Measurements from ENCODE around the gene GBP1.
"Not testable (repeated sequence)": the region's sequence is repeated elsewhere in the genome, so short reads cannot be mapped to it uniquely, and the experiment has no call there.

The GBP1 gene

GRCh38 chr1:89043940-89044339 is 21.1 kb downstream of the GBP1 start:
- no peak for ATAC-seq
- peaks cover 20% of the 10 kb centered on the region for H3K4me1 Mint-ChIP-seq
- no peaks in the 10 kb centered on the region for H3K27me3 Mint-ChIP-seq
- H3K36me3 Mint-ChIP-seq = peaks cover 31% of the 10 kb centered on the region
- no peak overlapping the region for H3K4me3 Mint-ChIP-seq
- peaks cover 3% of the 10 kb centered on the region for H3K9me3 Mint-ChIP-seq
- no peak overlapping the region for H3K27ac Mint-ChIP-seq

- Mint-ChIP-seq H3K27ac (no peak overlapping the region), H3K27me3 (no peaks in the 10 kb centered on the region)
Observed at GRCh38 chr1:89042491-89042890, 22.5 kb downstream of the GBP1 start.

GRCh38 chr1:89041721-89042120 is 23.3 kb downstream of the GBP1 start:
- Mint-ChIP-seq H3K27ac (no peak overlapping the region), H3K4me3 (peak overlapping the region; percentile 52), H3K27me3 (no peaks in the 10 kb centered on the region), H3K9me3 (peaks cover 3% of the 10 kb centered on the region), H3K4me1 (peaks cover 26% of the 10 kb centered on the region), H3K36me3 (peaks cover 31% of the 10 kb centered on the region)
- ATAC-seq = no peak

More at GRCh38 chr1:89042491-89042890, 22.5 kb downstream of the GBP1 start:
- peaks cover 3% of the 10 kb centered on the region for H3K9me3 Mint-ChIP-seq
- H3K4me3 Mint-ChIP-seq = no peak overlapping the region
- peaks cover 26% of the 10 kb centered on the region for H3K4me1 Mint-ChIP-seq
- no peak for ATAC-seq
- peaks cover 31% of the 10 kb centered on the region for H3K36me3 Mint-ChIP-seq

- Mint-ChIP-seq H3K27ac (no peak overlapping the region), H3K4me3 (peak overlapping the region; percentile 52), H3K4me1 (peaks cover 26% of the 10 kb centered on the region), H3K27me3 (no peaks in the 10 kb centered on the region), H3K36me3 (peaks cover 31% of the 10 kb centered on the region), H3K9me3 (peaks cover 3% of the 10 kb centered on the region)
- ATAC-seq = peak; percentile 91
Observed at GRCh38 chr1:89041119-89041641, 23.8 kb downstream of the GBP1 start.

GRCh38 chr1:89040315-89040626 is 24.7 kb downstream of the GBP1 start:
- Mint-ChIP-seq H3K4me1 (peaks cover 26% of the 10 kb centered on the region), H3K27ac (no peak overlapping the region), H3K9me3 (peaks cover 3% of the 10 kb centered on the region), H3K4me3 (no peak overlapping the region), H3K36me3 (peaks cover 31% of the 10 kb centered on the region), H3K27me3 (no peaks in the 10 kb centered on the region)
- ATAC-seq = no peak

- Mint-ChIP-seq H3K36me3 (peaks cover 16% of the 10 kb centered on the region), H3K27ac (no peak overlapping the region), H3K27me3 (no peaks in the 10 kb centered on the region), H3K4me1 (peaks cover 26% of the 10 kb centered on the region), H3K9me3 (no peaks in the 10 kb centered on the region), H3K4me3 (no peak overlapping the region)
- no peak for ATAC-seq
Observed at GRCh38 chr1:89037186-89037585, 27.8 kb downstream of the GBP1 start.

GRCh38 chr1:89035080-89035479 is 29.9 kb downstream of the GBP1 start:
- no peaks in the 10 kb centered on the region for H3K27me3 Mint-ChIP-seq
- no peak for ATAC-seq
- H3K9me3 Mint-ChIP-seq = peaks cover 4% of the 10 kb centered on the region
- H3K4me3 Mint-ChIP-seq = no peak overlapping the region
- no peak overlapping the region for H3K27ac Mint-ChIP-seq
- peaks cover 13% of the 10 kb centered on the region for H3K36me3 Mint-ChIP-seq
- H3K4me1 Mint-ChIP-seq = peaks cover 10% of the 10 kb centered on the region

GRCh38 chr1:89034004-89034403 is 31.0 kb downstream of the GBP1 start:
- H3K4me3 Mint-ChIP-seq, ATAC-seq, H3K36me3 Mint-ChIP-seq, H3K27ac Mint-ChIP-seq, H3K27me3 Mint-ChIP-seq, H3K4me1 Mint-ChIP-seq, H3K9me3 Mint-ChIP-seq: not testable (repeated sequence)

- not testable (repeated sequence) for H3K4me3 Mint-ChIP-seq, H3K27ac Mint-ChIP-seq, H3K36me3 Mint-ChIP-seq
Observed at GRCh38 chr1:89029051-89029450, 36.0 kb downstream of the GBP1 start.

GRCh38 chr1:89025928-89026327 is 39.1 kb downstream of the GBP1 start:
- H3K36me3 Mint-ChIP-seq = peaks cover 8% of the 10 kb centered on the region
- ATAC-seq = no peak
- no peaks in the 10 kb centered on the region for H3K27me3 Mint-ChIP-seq
- peaks cover 17% of the 10 kb centered on the region for H3K4me1 Mint-ChIP-seq
- no peak overlapping the region for H3K4me3 Mint-ChIP-seq
- H3K27ac Mint-ChIP-seq = no peak overlapping the region
- H3K9me3 Mint-ChIP-seq = peaks cover 7% of the 10 kb centered on the region

More at GRCh38 chr1:89029051-89029450, 36.0 kb downstream of the GBP1 start:
- H3K9me3 Mint-ChIP-seq = peaks cover 10% of the 10 kb centered on the region
- not testable (repeated sequence) for H3K4me1 Mint-ChIP-seq, ATAC-seq, H3K27me3 Mint-ChIP-seq

- H3K4me3 Mint-ChIP-seq = peak overlapping the region; percentile 87
- no peaks in the 10 kb centered on the region for H3K27me3 Mint-ChIP-seq
- ATAC-seq = no peak
- peaks cover 7% of the 10 kb centered on the region for H3K9me3 Mint-ChIP-seq
- peak overlapping the region; percentile 75 for H3K27ac Mint-ChIP-seq
- peaks cover 26% of the 10 kb centered on the region for H3K36me3 Mint-ChIP-seq
- H3K4me1 Mint-ChIP-seq = peaks cover 23% of the 10 kb centered on the region
Observed at GRCh38 chr1:89023026-89023425, 42.0 kb downstream of the GBP1 start.

GRCh38 chr1:89022167-89022959 is 42.6 kb downstream of the GBP1 start, which contains the start of gene GBP3:
TSS of gene GBP3 (minus strand) at chr1:89022866. CDS start at chr1:89020721, 2,145 bp downstream.
- Mint-ChIP-seq H3K4me3 (peak within 1 kb of the TSS; percentile 87), H3K4me1 (peaks cover 26% of the 10 kb centered on the region), H3K9me3 (peaks cover 7% of the 10 kb centered on the region), H3K27me3 (no peaks in the 10 kb centered on the region), H3K36me3 (peaks cover 30% of the 10 kb centered on the region), H3K27ac (peak within 1 kb of the TSS; percentile 75)
- ATAC-seq = peak; percentile 56

GRCh38 chr1:89018318-89018717 is 46.7 kb downstream of the GBP1 start:
- not testable (repeated sequence) for H3K9me3 Mint-ChIP-seq, H3K27me3 Mint-ChIP-seq, H3K4me3 Mint-ChIP-seq, ATAC-seq, H3K27ac Mint-ChIP-seq
- peaks cover 31% of the 10 kb centered on the region for H3K4me1 Mint-ChIP-seq
- H3K36me3 Mint-ChIP-seq = peaks cover 56% of the 10 kb centered on the region

- Mint-ChIP-seq H3K27ac (no peak overlapping the region), H3K36me3 (peaks cover 66% of the 10 kb centered on the region), H3K4me3 (no peak overlapping the region), H3K4me1 (no peaks in the 10 kb centered on the region), H3K27me3 (no peaks in the 10 kb centered on the region), H3K9me3 (no peaks in the 10 kb centered on the region)
- ATAC-seq = no peak
Observed at GRCh38 chr1:89008511-89008910, 56.5 kb downstream of the GBP1 start.

GRCh38 chr1:89005286-89006151 is 59.5 kb downstream of the GBP1 start:
- ATAC-seq = no peak
- H3K4me3 Mint-ChIP-seq = no peak overlapping the region
- no peaks in the 10 kb centered on the region for H3K27me3 Mint-ChIP-seq
- peaks cover 61% of the 10 kb centered on the region for H3K36me3 Mint-ChIP-seq
- no peaks in the 10 kb centered on the region for H3K9me3 Mint-ChIP-seq
- H3K27ac Mint-ChIP-seq = no peak overlapping the region
- H3K4me1 Mint-ChIP-seq = peaks cover 8% of the 10 kb centered on the region
